Caco-2 (cell line): ENCODE measurements around the gene RNPEP. TPM values are rescaled to one million over a fixed set of nuclear protein-coding genes. Genes with fewer than 3 reads are reported as not detected.
A peak's percentile ranks its signal among the peaks of the same experiment; 100 is the strongest.

ENCODE experiments used
- BruUV-seq: library from RNA; stranded (reverse); fragments of 400-500 nt; replicated peaks from 2 replicates; lab custom pipeline; 2021; lab: Mats Ljungman, UMichigan
- CTCF ChIA-PET: fragments of 300-600 bp; sonication (Branson Sonifier 250); formaldehyde crosslinking; loops from one replicate; lab custom pipeline; 2022; ENCODE audit warnings: antibody characterized with exemption; lab: Charles Lee
- POLR2A ChIA-PET: fragments of 300-600 bp; sonication (Branson Sonifier 250); formaldehyde crosslinking; loops from one replicate; lab custom pipeline; 2022; ENCODE audit warnings: antibody characterized with exemption; lab: Charles Lee
- DNase-seq, 2 experiments: peaks; one replicate each; pipeline versions ENCODE4 v3.0.0 to v3.0.0-alpha.2; 2020 to 2022
- H3K27me3 ChIP-seq: replicated peaks from 2 replicates; pipeline ENCODE4 v1.6.0; 2011; ENCODE audit warnings: low read length; ENCODE audit not compliant: control insufficient read depth, insufficient read depth
- H3K36me3 ChIP-seq: 2 replicates; pipeline ENCODE4 v1.5.1; 2011; ENCODE audit warnings: low read length; ENCODE audit not compliant: control insufficient read depth, insufficient read depth
- H3K4me1 ChIP-seq: fragments of 250-450 bp; sonication (Bioruptor Pico); 2 replicates; pipeline ENCODE4 v1.5.1; 2020; ENCODE audit warnings: mild to moderate bottlenecking
- H3K4me3 ChIP-seq: 2 replicates; pipeline ENCODE4 v1.5.1; 2011; ENCODE audit warnings: low read depth, mild to moderate bottlenecking, control low read depth, low read length
- H3K9me3 ChIP-seq: fragments of 250-450 bp; sonication (Bioruptor Pico); 2 replicates; pipeline ENCODE4 v1.5.1; 2020; ENCODE audit warnings: mild to moderate bottlenecking, moderate library complexity
- H3K27ac Mint-ChIP-seq: one replicate; pipeline ENCODE4 v1.8.0; 2022; ENCODE audit warnings: mixed read lengths; ENCODE audit not compliant: unreplicated experiment
- H3K27me3 Mint-ChIP-seq: one replicate; pipeline ENCODE4 v1.8.0; 2022; ENCODE audit warnings: mixed read lengths; ENCODE audit not compliant: insufficient read depth, unreplicated experiment
- H3K36me3 Mint-ChIP-seq: one replicate; pipeline ENCODE4 v1.8.0; 2022; ENCODE audit warnings: mild to moderate bottlenecking, mixed read lengths; ENCODE audit not compliant: insufficient read depth, unreplicated experiment
- H3K4me1 Mint-ChIP-seq: one replicate; pipeline ENCODE4 v1.8.0; 2022; ENCODE audit warnings: low read depth, mixed read lengths; ENCODE audit not compliant: unreplicated experiment
- H3K4me3 Mint-ChIP-seq: one replicate; pipeline ENCODE4 v1.8.0; 2022; ENCODE audit warnings: mild to moderate bottlenecking, moderate library complexity, mixed read lengths; ENCODE audit not compliant: unreplicated experiment
- H3K9me3 Mint-ChIP-seq: one replicate; pipeline ENCODE4 v1.8.0; 2022; ENCODE audit warnings: mixed read lengths; ENCODE audit not compliant: unreplicated experiment
- intact Hi-C: fragments of 100-400 bp; cut with micrococcal nuclease; formaldehyde crosslinking; loops from one replicate; pipeline ENCODE4 v1.10.0; 2022; ENCODE audit not compliant: unreplicated experiment
- total RNA-seq: library from RNA; stranded (reverse); gene quantifications from 2 replicates; pipeline ENCODE4 v1.2.3, GENCODE V29; 2022
- TF ChIP-seq, protein P1 (sequence below), 2 experiments: fragments of 200-600 bp in 1 of 2; IDR thresholded peaks; 1 replicate in 1 of 2; 2 replicates in 1 of 2; pipeline versions ENCODE4 v1.5.1 to v1.8.0; 2011 to 2022; ENCODE audit warnings: antibody characterized with exemption in 1 of 2, control low read depth in 1 of 2, inconsistent platforms in 1 of 2, low read depth in 1 of 2, low read length in 1 of 2, mild to moderate bottlenecking in 1 of 2, moderate library complexity in 1 of 2; ENCODE audit not compliant: insufficient read depth in 1 of 2, severe bottlenecking in 1 of 2, unreplicated experiment in 1 of 2

Gene RNPEP
- total RNA-seq, 1 experiment from 2014 or later: 75.9 TPM

DNA sequence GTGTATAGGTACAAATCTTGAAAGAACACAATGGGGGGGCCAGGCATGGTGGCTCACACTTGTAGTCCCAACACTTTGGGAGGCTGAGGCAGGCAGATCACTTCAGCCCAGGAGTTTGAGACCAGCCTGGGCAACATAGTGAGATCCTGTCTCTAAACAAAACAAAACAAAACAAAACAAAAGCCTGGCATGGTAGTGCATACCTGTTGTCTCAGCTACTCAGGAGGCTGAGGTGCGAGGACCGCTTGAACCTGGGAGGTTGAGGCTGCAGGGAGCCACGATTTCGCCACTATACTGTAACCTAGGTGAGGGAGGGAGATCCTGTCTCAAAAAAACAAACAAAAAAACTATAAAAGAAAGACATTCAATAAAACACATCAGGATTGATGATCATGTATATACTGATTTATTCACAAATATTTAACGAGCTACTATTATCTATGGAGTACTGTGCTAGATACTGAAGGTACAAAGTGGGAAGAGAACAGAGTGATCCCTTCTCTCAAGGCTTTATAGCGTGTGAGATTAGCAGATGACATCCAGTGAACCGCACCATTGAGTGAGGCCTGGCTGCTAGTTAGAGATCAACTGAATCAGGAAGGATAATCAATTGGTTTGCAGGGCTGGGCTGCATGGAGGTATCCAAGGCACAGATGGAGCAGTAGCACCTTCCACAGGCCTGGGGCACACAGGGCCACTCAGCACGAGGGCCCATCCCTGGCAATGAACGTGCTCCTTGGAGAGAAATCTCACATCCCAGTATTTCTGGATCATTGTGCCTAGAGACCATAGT, 54.3 kb downstream of the RNPEP start:
- CTCF ChIA-PET: no interaction called here
- DNase-seq: no peak
- no TSS peak for BruUV-seq
- Mint-ChIP-seq H3K4me1 (peaks cover 35% of the 10 kb centered on the region), H3K36me3 (peaks cover 9% of the 10 kb centered on the region), H3K4me3 (no peak overlapping the region), H3K9me3 (no peaks in the 10 kb centered on the region), H3K27ac (peak overlapping the region; percentile 18), H3K27me3 (no peaks in the 10 kb centered on the region)
- intact Hi-C loops: no loop called here
- Histone ChIP-seq H3K36me3 (no peaks in the 10 kb centered on the region), H3K27me3 (no peaks in the 10 kb centered on the region), H3K4me3 (no peak overlapping the region), H3K9me3 (peaks cover 5% of the 10 kb centered on the region; the same call in 1 of the 2 replicates), H3K4me1 (peaks cover 46% of the 10 kb centered on the region)
- POLR2A ChIA-PET: interaction anchor here (0.6 kb wide), 1 partner anchor 826 kb away, joined by 3 read pairs; no protein-coding TSS in a partner anchor
- TF ChIP-seq, protein P1, sequence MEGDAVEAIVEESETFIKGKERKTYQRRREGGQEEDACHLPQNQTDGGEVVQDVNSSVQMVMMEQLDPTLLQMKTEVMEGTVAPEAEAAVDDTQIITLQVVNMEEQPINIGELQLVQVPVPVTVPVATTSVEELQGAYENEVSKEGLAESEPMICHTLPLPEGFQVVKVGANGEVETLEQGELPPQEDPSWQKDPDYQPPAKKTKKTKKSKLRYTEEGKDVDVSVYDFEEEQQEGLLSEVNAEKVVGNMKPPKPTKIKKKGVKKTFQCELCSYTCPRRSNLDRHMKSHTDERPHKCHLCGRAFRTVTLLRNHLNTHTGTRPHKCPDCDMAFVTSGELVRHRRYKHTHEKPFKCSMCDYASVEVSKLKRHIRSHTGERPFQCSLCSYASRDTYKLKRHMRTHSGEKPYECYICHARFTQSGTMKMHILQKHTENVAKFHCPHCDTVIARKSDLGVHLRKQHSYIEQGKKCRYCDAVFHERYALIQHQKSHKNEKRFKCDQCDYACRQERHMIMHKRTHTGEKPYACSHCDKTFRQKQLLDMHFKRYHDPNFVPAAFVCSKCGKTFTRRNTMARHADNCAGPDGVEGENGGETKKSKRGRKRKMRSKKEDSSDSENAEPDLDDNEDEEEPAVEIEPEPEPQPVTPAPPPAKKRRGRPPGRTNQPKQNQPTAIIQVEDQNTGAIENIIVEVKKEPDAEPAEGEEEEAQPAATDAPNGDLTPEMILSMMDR (IDR thresholded peaks at IDR 0.05; ENCODE audit: insufficient read depth in 1 of 2, low read depth in 1 of 2, low read length in 1 of 2, severe bottlenecking in 1 of 2, unreplicated experiment in 1 of 2): no peak

DNA sequence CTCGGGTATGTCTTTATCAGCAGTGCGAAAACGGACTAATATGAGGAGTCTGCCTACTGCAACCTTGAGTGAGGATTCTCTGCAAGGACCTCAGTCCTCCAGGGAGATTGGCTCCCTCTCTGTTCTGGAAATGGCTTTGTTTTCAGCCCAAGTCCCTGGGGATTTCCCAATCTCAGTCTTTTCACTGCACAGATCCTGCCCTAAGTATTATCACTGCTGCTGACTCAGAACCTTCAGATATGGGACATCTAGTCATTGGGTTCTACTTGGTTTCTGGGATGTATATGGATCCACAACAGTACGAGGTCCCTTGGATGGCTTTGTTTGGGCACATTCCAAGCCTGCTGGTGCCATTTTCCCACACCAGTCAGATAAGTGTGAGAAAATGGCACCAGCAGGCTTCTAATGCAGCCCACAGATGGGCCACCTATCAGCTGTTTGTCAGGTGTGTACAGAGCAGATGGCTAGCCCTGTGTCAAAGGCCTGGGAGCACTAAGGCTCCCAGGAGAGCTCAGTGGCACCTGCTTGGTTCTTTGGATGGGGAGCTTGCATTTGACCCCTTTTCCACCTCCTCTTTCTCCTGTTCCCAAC, 55.4 kb downstream of the RNPEP start:
- no peaks in the 10 kb centered on the region for H3K27me3 Mint-ChIP-seq

DNA sequence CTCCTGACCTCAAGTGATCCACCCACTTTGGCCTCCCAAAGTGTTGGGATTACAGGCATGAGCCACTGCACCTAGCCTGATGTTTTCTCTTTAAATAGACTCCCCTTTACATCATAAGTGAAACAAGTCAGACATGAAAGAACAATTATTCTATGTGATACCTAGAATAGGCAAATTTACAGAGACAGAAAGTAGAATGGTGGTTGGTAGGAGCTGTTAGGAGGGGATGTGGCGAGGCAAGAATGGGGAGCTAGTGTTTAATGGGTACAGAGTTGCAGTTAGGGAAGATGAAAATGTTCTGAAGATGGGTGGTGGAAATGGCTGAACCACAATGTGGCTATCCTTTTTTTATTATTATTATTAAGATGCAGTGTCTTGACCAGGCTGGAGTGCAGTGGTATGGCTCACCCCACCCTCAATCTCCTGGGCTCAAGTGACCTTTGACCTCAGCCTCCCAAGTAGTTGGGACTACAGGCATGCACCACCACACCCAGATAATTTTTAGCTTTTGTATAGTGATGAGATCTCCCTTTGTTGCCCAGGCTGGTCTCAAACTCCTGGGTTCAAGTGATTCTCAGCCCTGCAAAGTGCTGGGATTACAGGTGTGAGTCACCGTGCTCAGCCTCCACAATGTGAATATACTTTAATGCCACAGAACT, 56.4 kb downstream of the RNPEP start:
- no peak for DNase-seq
- BruUV-seq: no TSS peak
- Histone ChIP-seq H3K9me3 (peaks cover 5% of the 10 kb centered on the region; the same call in 1 of the 2 replicates), H3K4me3 (no peak overlapping the region), H3K27me3 (no peaks in the 10 kb centered on the region), H3K36me3 (no peaks in the 10 kb centered on the region), H3K4me1 (peaks cover 56% of the 10 kb centered on the region)
- no peak overlapping the region for H3K4me3 Mint-ChIP-seq
- no peaks in the 10 kb centered on the region for H3K9me3 Mint-ChIP-seq
- peaks cover 38% of the 10 kb centered on the region for H3K4me1 Mint-ChIP-seq
- H3K36me3 Mint-ChIP-seq: peaks cover 9% of the 10 kb centered on the region
- POLR2A ChIA-PET: no interaction called here
- H3K27ac Mint-ChIP-seq: no peak overlapping the region
- intact Hi-C loops: no loop called here
- CTCF ChIA-PET: no interaction called here
- no peaks in the 10 kb centered on the region for H3K27me3 Mint-ChIP-seq
- TF ChIP-seq, protein P1 (IDR thresholded peaks at IDR 0.05; ENCODE audit: insufficient read depth in 1 of 2, low read depth in 1 of 2, low read length in 1 of 2, severe bottlenecking in 1 of 2, unreplicated experiment in 1 of 2): no peak

More for the DNA sequence above, 55.4 kb downstream of the RNPEP start:
- H3K4me3 ChIP-seq: no peak overlapping the region
- Mint-ChIP-seq H3K9me3 (no peaks in the 10 kb centered on the region), H3K36me3 (peaks cover 9% of the 10 kb centered on the region), H3K4me3 (no peak overlapping the region), H3K4me1 (peaks cover 35% of the 10 kb centered on the region), H3K27ac (peak overlapping the region; percentile 51)
- H3K36me3 ChIP-seq: no peaks in the 10 kb centered on the region
- intact Hi-C loops: no loop called here
- CTCF ChIA-PET: no interaction called here
- TF ChIP-seq, protein P1 (IDR thresholded peaks at IDR 0.05; ENCODE audit: insufficient read depth in 1 of 2, low read depth in 1 of 2, low read length in 1 of 2, severe bottlenecking in 1 of 2, unreplicated experiment in 1 of 2): no peak
- peaks cover 5% of the 10 kb centered on the region; the same call in 1 of the 2 replicates for H3K9me3 ChIP-seq
- no peak for DNase-seq
- POLR2A ChIA-PET: no interaction called here
- H3K27me3 ChIP-seq: no peaks in the 10 kb centered on the region
- peaks cover 52% of the 10 kb centered on the region for H3K4me1 ChIP-seq
- no TSS peak for BruUV-seq
